Measurements from ENCODE around the gene SHOX.
"Not testable (repeated sequence)": the region's sequence is repeated elsewhere in the genome, so short reads cannot be mapped to it uniquely, and the experiment has no call there.

- not testable (repeated sequence) for TF ChIP-seq CTCF, POLR2A, POLR2AphosphoS5 (IDR thresholded peaks at IDR 0.05)
These were observed 41.3 kb upstream of the SHOX start for GRCh38 chrX:589261-589660.

Measured in breast epithelium (tissue), 3 donors.